ENCODE results near the gene TSPAN18.

Gene TSPAN18

GRCh38 chr11:44780940-44781631 is 54.3 kb downstream of the TSPAN18 start:
- DNase-seq: no peak

DNA sequence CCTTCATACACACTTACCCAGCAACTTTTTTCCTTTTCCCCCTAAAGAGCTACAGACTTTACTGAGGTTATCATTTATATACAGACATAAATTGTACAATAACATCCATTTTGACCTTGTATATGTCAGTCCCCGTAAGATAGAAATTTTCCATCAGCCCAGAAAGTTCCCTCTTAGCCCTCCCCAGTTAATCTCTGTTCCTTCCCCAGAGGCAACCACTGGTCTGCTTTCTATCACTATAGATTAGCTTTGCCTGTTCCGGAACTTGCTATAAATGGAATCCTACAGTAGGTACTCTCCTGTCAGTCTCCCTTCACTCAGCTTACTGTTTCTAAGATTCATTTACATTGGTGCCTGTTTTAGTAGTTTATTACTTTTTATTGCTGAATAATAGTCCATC is 54.9 kb downstream of the TSPAN18 start:
- DNase-seq: no peak

DNA sequence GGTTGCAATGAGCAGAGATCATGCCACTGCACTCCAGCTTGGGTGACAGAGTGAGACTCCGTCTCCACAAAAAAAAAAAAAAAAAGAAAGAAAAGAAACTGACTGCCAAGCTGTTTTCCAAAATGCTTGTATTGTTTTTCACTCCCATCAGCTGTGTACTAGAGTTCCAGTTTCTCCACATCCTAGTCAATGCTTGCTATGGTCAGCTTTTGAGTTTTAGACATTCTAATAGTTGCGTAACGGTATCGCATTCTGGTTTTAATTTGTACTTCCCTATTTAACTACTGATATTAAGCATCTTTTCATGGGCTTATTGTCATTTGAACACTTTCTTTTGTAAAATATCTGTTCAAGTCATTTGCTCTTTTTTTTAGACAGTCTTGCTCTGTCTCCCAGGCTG is 55.7 kb downstream of the TSPAN18 start:
- no peak for DNase-seq

- no peak for DNase-seq
These were observed 57.6 kb downstream of the TSPAN18 start for GRCh38 chr11:44784436-44784760.

- no peak for DNase-seq
These were observed 58.1 kb downstream of the TSPAN18 start for GRCh38 chr11:44784851-44785250.

- DNase-seq: no peak
These were observed 59.3 kb downstream of the TSPAN18 start for GRCh38 chr11:44785856-44786607.

- no peak for DNase-seq
These were observed 60.3 kb downstream of the TSPAN18 start for GRCh38 chr11:44787070-44787469.

- no peak for DNase-seq
These were observed 61.2 kb downstream of the TSPAN18 start for GRCh38 chr11:44787981-44788380.

GRCh38 chr11:44788536-44789261 is 61.9 kb downstream of the TSPAN18 start:
- no peak for DNase-seq

DNA sequence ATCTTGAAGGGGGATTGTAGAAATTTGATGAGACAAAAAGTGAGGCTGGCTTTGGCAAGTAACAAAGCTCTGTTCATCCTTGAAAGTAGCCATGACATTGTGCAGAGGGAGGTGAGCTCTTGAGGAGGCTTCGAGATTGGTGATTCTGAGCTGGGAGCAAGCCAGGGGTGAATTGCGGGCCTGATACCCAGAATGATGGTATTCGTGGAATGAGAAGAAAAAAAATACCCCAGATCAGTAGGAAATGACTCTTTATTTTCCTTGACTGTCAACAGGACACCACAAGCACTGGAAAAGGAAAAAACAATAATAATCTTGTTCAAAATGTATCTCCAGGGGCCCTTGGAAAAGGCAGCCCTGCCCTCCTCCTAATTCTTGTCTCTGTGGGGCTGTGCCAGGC is 62.7 kb downstream of the TSPAN18 start:
- no peak for DNase-seq

DNA sequence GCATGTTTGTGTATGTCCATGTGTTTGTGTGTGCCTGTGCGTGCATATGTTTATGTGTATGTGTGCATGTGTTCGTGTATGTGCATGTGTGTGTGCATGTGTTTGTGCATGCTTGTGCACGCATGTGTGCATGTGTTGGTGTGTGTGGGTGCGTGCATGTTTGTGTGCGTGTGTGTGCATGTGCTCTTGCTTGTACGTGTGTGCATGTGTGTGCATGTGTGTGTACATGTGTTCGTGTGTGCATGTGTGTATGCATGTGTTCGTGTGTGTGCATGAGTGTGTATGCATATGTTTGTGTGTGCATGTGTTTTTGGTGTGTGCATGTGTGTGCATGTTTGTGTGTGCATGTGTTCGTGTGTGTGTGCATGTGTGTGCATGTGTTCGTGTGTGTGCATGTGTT is 63.4 kb downstream of the TSPAN18 start:
- no peak for DNase-seq

DNA sequence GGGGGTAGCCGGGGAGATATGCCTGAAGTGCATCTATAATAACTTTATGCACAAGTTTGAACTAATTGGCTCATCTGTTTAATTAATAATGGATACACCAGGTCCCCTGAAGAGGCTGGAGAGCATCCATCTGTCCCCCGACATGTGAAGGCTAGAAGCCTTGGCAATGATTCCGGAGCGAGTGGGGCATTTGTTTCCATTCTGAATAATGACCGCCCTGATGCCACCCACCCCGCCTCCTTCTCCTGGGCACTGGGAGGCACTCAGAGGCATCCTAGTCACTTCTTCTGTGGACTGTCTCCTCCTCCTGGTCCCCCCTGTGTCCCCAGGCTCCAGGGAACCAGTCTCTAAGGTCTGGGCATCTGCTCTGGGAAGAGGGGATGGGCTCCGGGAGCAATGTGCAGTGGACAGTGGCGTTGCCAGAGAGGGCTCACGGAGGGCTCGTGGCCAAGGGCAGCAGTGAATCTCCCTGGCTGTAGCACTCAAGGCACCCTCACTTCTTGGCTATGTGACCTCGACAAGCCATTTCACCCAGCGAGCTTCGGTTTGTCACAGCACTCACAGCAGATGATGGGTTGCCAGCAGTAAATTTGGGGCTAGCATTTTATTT is 64.7 kb downstream of the TSPAN18 start:
- no peak for DNase-seq

DNA sequence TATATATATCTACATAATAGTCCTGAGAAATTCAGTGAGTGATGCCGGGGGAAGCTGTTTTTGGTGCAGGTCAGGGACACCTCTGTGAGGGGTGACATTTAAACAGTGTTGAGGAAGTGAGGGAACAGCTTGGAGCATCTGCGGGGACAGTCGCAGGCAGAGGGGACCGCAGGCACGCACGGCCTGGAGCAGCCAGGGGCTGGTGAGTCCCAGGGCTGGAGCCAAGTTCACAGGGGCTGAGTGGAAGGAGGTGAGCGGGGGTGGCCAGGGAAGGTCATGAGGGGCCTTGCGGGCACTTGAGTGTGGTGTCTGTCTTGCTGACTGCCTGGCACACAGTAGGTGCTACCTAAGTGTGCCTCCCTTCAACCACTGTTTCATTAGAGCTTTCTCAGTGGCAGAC is 65.4 kb downstream of the TSPAN18 start:
- no peak for DNase-seq

- DNase-seq: no peak
These were observed 66.8 kb downstream of the TSPAN18 start for GRCh38 chr11:44793350-44794090.

DNA sequence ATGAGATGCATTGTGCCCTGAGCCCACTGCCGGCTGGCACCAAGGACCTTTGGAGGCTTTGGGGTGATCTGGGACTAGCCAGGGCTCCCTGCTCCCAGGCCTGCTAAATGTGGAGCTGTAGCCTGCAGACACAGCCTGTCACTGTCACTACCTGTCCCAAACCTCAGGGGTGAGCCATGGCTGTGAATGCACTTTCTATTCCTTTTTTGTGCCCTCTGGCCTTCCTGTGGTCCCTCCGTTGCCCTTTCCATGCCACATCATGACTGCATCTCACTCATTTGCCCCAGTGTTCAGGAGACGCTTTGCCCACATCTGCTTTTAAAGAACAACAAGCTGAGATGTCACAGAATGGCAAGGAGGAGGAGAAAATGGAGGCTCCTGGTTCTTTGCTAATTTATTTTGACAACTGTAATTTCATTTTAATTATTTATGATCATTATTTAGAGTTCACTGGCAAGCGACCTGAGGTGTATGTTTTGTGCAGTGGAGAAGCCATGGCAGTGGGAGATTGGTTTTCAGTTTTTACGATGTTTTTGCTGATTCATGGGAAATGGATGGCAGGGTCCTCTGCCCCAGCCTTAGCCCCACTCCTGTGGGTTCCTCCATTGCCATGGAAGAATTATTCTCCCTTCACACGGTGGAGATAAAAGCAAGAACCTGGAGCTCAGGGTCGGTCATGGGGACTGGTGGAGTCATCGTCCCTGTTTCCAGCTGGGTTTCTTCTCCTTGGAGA is 69.2 kb downstream of the TSPAN18 start:
- DNase-seq: no peak

GRCh38 chr11:44797051-44797450 is 70.3 kb downstream of the TSPAN18 start:
- DNase-seq: no peak

GRCh38 chr11:44797886-44798606 is 71.3 kb downstream of the TSPAN18 start:
- DNase-seq: no peak

DNA sequence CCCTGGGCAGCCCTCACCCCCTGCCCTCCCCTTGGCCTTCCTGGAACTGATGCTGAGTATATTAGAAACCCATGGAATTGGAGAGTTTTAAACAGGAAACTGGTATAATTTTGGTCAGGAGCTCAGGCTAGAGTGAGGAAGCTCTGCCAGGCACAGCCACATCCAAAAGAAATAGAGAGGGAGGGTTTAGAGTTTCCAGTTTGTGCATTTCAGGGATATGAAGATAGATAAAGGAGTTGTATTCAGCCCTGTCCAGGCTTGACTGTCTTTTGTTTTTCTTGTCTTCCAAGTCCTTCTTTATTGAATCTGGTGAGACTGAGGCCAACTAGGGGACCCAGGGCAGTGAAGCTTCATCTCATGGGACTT is 71.8 kb downstream of the TSPAN18 start:
- DNase-seq: no peak

GRCh38 chr11:44799012-44799411 is 72.2 kb downstream of the TSPAN18 start:
- no peak for DNase-seq

DNA sequence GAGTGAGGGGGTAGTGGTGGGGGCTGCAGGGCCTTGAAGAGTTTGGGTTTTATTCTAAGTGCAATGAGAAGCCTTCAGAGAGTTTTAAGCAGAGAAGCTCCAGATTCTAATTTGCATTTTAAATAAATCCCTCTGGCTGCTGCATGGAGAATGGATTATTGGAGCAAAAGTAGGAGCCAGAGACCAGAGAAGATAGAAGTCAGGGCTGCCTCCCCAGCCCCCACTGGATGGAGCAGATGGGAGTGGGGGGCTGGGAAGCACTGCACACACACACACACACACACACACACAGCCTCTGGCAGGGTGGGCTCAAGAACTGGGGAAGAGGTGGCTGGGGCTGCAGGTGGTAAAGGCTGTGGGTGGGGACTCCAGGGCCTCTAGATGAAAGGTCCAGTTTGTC is 75.6 kb downstream of the TSPAN18 start:
- DNase-seq: no peak

GRCh38 chr11:44803009-44803408 is 76.2 kb downstream of the TSPAN18 start:
- DNase-seq: no peak
